Measurements from ENCODE around the gene PRRX2.

PRRX2 gene

GRCh38 chr9:129665814-129666520 is 520 bp downstream of the PRRX2 start:
- no peak for DNase-seq (ENCODE audit: low read depth)
- no peak for TF ChIP-seq CTCF (IDR thresholded peaks at IDR 0.05; ENCODE audit: control insufficient read depth, extremely low read depth, insufficient read depth)
- no peak overlapping the region for H3K4me3 ChIP-seq (ENCODE audit: low read depth, low read length)

GRCh38 chr9:129666575-129666974 is 1.1 kb downstream of the PRRX2 start:
- TF ChIP-seq CTCF (IDR thresholded peaks at IDR 0.05; ENCODE audit: control insufficient read depth, extremely low read depth, insufficient read depth) = no peak
- no peak for DNase-seq (ENCODE audit: low read depth)
- H3K4me3 ChIP-seq (ENCODE audit: low read depth, low read length) = no peak overlapping the region

GRCh38 chr9:129667378-129667777 is 1.9 kb downstream of the PRRX2 start:
- no peak for TF ChIP-seq CTCF (IDR thresholded peaks at IDR 0.05; ENCODE audit: control insufficient read depth, extremely low read depth, insufficient read depth)
- no peak overlapping the region for H3K4me3 ChIP-seq (ENCODE audit: low read depth, low read length)
- no peak for DNase-seq (ENCODE audit: low read depth)

- TF ChIP-seq CTCF (IDR thresholded peaks at IDR 0.05; ENCODE audit: control insufficient read depth, extremely low read depth, insufficient read depth) = no peak
- no peak overlapping the region for H3K4me3 ChIP-seq (ENCODE audit: low read depth, low read length)
- no peak for DNase-seq (ENCODE audit: low read depth)
Observed at GRCh38 chr9:129667850-129668249, 2.4 kb downstream of the PRRX2 start.

GRCh38 chr9:129669141-129669718 is 3.8 kb downstream of the PRRX2 start:
- H3K4me3 ChIP-seq (ENCODE audit: low read depth, low read length) = no peak overlapping the region
- TF ChIP-seq CTCF (IDR thresholded peaks at IDR 0.05; ENCODE audit: control insufficient read depth, extremely low read depth, insufficient read depth) = no peak
- no peak for DNase-seq (ENCODE audit: low read depth)

GRCh38 chr9:129669946-129670345 is 4.5 kb downstream of the PRRX2 start:
- no peak overlapping the region for H3K4me3 ChIP-seq (ENCODE audit: low read depth, low read length)
- TF ChIP-seq CTCF (IDR thresholded peaks at IDR 0.05; ENCODE audit: control insufficient read depth, extremely low read depth, insufficient read depth) = no peak
- no peak for DNase-seq (ENCODE audit: low read depth)

GRCh38 chr9:129671065-129671464 is 5.6 kb downstream of the PRRX2 start:
- no peak for TF ChIP-seq CTCF (IDR thresholded peaks at IDR 0.05; ENCODE audit: control insufficient read depth, extremely low read depth, insufficient read depth)
- no peak overlapping the region for H3K4me3 ChIP-seq (ENCODE audit: low read depth, low read length)
- DNase-seq (ENCODE audit: low read depth) = no peak

All from LNCaP clone FGC (cell line).